A673 (cell line): ENCODE data around the gene TF. TPM values are rescaled to one million over a fixed set of nuclear protein-coding genes. Genes with fewer than 3 reads are reported as not detected.

Experiments used
- BruUV-seq: library from RNA; stranded (reverse); fragments of 400-500 nt; replicated peaks from 2 replicates; lab custom pipeline; 2021; lab: Mats Ljungman, UMichigan
- CTCF ChIA-PET: fragments of 300-600 bp; sonication (Branson Sonifier 250); formaldehyde crosslinking; loops from one replicate; lab custom pipeline; 2022; ENCODE audit warnings: antibody characterized with exemption; lab: Charles Lee
- POLR2A ChIA-PET: fragments of 300-600 bp; sonication (Branson Sonifier 250); formaldehyde crosslinking; loops from one replicate; lab custom pipeline; 2022; ENCODE audit warnings: antibody characterized with exemption; ENCODE audit not compliant: low non-redundant PET; lab: Charles Lee
- DNase-seq: peaks from one replicate; pipeline ENCODE4 v3.0.0-alpha.2; 2015; ENCODE audit warnings: low spot score
- H3K27ac ChIP-seq: fragments of 200-600 bp; sonication (generic); 2 replicates; pipeline ENCODE4 v1.5.1; 2016; ENCODE audit warnings: mixed run types, low read depth, mild to moderate bottlenecking, mixed read lengths, antibody characterized with exemption, low read length; ENCODE audit not compliant: poor library complexity, severe bottlenecking
- H3K27me3 ChIP-seq: fragments of 200-600 bp; sonication (generic); replicated peaks from 2 replicates; pipeline ENCODE4 v1.6.1; 2017; ENCODE audit warnings: mixed run types, low read depth, mild to moderate bottlenecking, mixed read lengths, antibody characterized with exemption, low read length; ENCODE audit not compliant: insufficient read depth, poor library complexity
- H3K36me3 ChIP-seq: fragments of 200-600 bp; sonication (generic); 2 replicates; pipeline ENCODE4 v1.6.1; 2016; ENCODE audit warnings: mixed run types, mild to moderate bottlenecking, mixed read lengths, antibody characterized with exemption, low read length; ENCODE audit not compliant: insufficient read depth, poor library complexity, severe bottlenecking
- H3K4me1 ChIP-seq: fragments of 200-600 bp; sonication (generic); 2 replicates; pipeline ENCODE4 v1.6.1; 2017; ENCODE audit warnings: mixed run types, mild to moderate bottlenecking, mixed read lengths, antibody characterized with exemption, low read length; ENCODE audit not compliant: insufficient read depth, poor library complexity, severe bottlenecking
- H3K4me3 ChIP-seq: fragments of 200-600 bp; sonication (generic); 2 replicates; pipeline ENCODE4 v1.5.1; 2016; ENCODE audit warnings: low read depth, mixed run types, mild to moderate bottlenecking, mixed read lengths, low read length; ENCODE audit not compliant: poor library complexity, severe bottlenecking
- H3K9me3 ChIP-seq: fragments of 200-600 bp; sonication (generic); 2 replicates; pipeline ENCODE4 v1.6.1; 2016; ENCODE audit warnings: mixed run types, low read depth, mild to moderate bottlenecking, mixed read lengths, antibody characterized with exemption, low read length; ENCODE audit not compliant: poor library complexity, severe bottlenecking
- CTCF ChIP-seq: fragments of 300-800, 200-600 bp; sonication (generic); conservative IDR thresholded peaks from 2 replicates; pipeline ENCODE4 v1.5.1; 2017; ENCODE audit warnings: low read depth, mild to moderate bottlenecking, antibody characterized with exemption, low read length, moderate library complexity, mixed read lengths
- EZH2 ChIP-seq: fragments of 200-600 bp; sonication (generic); IDR thresholded peaks from 2 replicates; pipeline ENCODE4 v1.6.1; 2017; ENCODE audit warnings: borderline replicate concordance, low read depth, mild to moderate bottlenecking, mixed read lengths, antibody characterized with exemption, low read length; ENCODE audit not compliant: poor library complexity, severe bottlenecking
- intact Hi-C: fragments of 100-400 bp; cut with micrococcal nuclease; formaldehyde crosslinking; loops from one replicate; pipeline ENCODE4 v1.10.0; 2022; ENCODE audit not compliant: unreplicated experiment
- total RNA-seq: library from RNA; stranded (reverse); gene quantifications from 2 replicates; pipeline ENCODE4 v1.2.3, GENCODE V29; 2021

The TF gene
- total RNA-seq, 1 experiment from 2014 or later = 0.11 TPM

GRCh38 chr3:133805384-133805701 is 59.1 kb downstream of the TF start:
- ChIA-PET CTCF (no interaction called here), POLR2A (no interaction called here)
- TF ChIP-seq EZH2 = no peak
- no peak for TF ChIP-seq CTCF
- Histone ChIP-seq H3K4me3 (peak overlapping the region; percentile 92), H3K27ac (no peak overlapping the region), H3K9me3 (no peaks in the 10 kb centered on the region), H3K36me3 (peaks cover 18% of the 10 kb centered on the region), H3K27me3 (peaks cover 7% of the 10 kb centered on the region), H3K4me1 (no peaks in the 10 kb centered on the region)
- DNase-seq = no peak
- intact Hi-C loops = loop anchor here (2.0 kb wide), 1 partner anchor 145 kb away; the partner anchor contains the start of gene TOPBP1
- BruUV-seq = no TSS peak

GRCh38 chr3:133805702-133806475 is 59.7 kb downstream of the TF start, which contains the start of gene SRPRB:
TSS of gene SRPRB (plus strand) at chr3:133805815. CDS start at chr3:133805849, 34 bp downstream.
- peak within 1 kb of the TSS; percentile 28 for H3K27ac ChIP-seq

GRCh38 chr3:133812872-133813271 is 66.7 kb downstream of the TF start:
- Histone ChIP-seq H3K36me3 (peaks cover 56% of the 10 kb centered on the region), H3K9me3 (no peaks in the 10 kb centered on the region), H3K4me1 (no peaks in the 10 kb centered on the region), H3K27ac (no peak overlapping the region), H3K27me3 (no peaks in the 10 kb centered on the region), H3K4me3 (no peak overlapping the region)
- TF ChIP-seq EZH2 = no peak
- no peak for TF ChIP-seq CTCF
- intact Hi-C loops = loop anchor here (10.0 kb wide), 1 partner anchor 402 kb away; no protein-coding TSS in a partner anchor
- ChIA-PET CTCF (no interaction called here), POLR2A (no interaction called here)
- BruUV-seq = no TSS peak
- no peak for DNase-seq

More at GRCh38 chr3:133805702-133806475, 59.7 kb downstream of the TF start, which contains the start of gene SRPRB:
- BruUV-seq = no TSS peak
- ChIA-PET CTCF (no interaction called here), POLR2A (no interaction called here)
- intact Hi-C loops = loop anchor here (2.0 kb wide), 1 partner anchor 145 kb away; the partner anchor contains the start of gene TOPBP1
- peaks cover 23% of the 10 kb centered on the region for H3K36me3 ChIP-seq
- no peak for TF ChIP-seq CTCF
- TF ChIP-seq EZH2 = no peak
- H3K4me1 ChIP-seq = no peaks in the 10 kb centered on the region
- peak; percentile 96 for DNase-seq
- H3K9me3 ChIP-seq = no peaks in the 10 kb centered on the region
- peak within 1 kb of the TSS; percentile 92 for H3K4me3 ChIP-seq
- H3K27me3 ChIP-seq = peaks cover 1% of the 10 kb centered on the region
